ENCODE data around the gene RNF222.
A peak's percentile ranks its signal among the peaks of the same experiment; 100 is the strongest.
"Not testable (repeated sequence)": the region's sequence is repeated elsewhere in the genome, so short reads cannot be mapped to it uniquely, and the experiment has no call there.

The RNF222 gene

DNA sequence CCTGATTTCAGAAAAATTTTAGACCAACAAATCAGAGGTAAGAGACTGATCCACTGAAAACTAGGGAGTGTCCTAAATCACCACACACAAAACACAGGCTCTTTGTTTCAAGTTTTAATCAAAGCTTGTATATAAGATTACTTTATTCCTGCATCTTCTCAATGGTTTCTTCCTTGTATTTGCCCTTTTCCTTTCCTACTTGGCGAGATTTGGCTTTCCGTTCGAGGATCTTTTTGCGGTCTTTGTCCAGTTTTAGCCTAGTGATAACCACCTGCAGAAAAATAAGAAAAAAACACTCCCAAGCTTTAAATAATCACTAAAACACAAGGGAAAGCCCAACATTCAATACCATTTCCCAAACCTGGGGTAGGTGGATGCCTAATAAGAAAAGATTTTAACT, 20.2 kb downstream of the RNF222 start:
- DNase-seq = no peak

DNA sequence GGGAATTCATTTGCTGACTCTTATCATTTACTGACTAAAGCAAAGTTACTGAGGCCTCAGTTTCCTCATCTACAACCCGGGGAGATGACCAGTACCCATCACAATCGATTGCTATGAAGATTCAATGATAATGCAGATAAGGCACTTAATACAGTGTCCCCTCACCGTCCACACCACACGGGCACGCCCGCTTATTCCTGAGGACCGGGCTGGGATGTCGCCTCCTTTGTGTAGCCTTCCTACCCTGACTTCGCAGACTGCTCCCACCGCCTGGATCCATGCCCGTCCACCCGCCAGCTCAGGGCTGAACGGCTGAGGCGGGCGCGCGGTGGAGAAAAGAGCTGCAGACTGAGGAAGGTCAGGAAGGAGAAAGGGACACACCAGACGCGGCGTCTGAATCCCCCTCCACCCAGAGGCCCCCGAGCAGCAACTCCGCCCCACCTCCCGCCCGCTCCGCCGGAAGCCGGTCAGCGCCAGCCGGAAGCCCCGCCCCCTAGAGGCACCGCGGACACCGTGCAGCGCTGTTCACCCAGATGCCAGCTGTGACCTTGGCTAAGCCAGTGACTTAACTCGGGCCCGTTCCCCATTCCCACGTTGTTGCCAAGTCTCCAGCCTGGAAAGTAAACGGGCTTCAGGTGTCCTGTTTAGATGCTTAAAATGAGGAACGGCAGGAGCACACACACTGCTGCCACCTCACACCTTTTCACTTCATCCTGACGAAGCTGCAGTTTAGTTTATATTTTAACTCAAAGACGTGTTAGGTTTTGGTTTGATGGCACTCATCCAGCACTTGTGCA, 21.2 kb downstream of the RNF222 start, which contains the start of gene KRABD2:
KRABD2 (minus strand) TSS at position 434 of the 797 bp plus-strand sequence.
- DNase-seq = peak; percentile 73 to 88

DNA sequence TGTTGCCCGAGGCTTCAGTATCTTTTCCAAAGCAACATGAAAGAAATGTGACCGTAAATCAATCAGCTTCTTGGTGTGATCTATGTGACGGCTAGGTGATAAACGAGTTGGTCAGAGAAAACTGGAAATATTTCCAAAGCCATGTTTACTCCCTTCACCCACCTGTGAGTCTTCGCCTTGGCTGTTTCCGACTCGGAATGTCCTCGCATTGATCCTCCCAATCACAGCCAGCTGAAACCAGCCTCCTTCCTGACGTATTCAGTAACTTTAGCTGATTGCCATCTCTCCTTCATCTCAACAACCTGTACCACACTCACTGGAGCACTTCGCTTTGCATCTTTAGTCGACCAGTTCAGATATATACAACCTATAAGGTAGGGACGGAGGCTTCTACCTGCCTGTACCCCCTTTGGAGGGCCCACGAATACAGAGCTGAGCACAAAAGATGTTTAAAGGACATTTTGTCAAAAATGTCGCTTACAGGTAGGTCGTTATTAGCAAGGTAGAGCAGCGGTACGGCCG, 21.8 kb downstream of the RNF222 start:
- DNase-seq = no peak

DNA sequence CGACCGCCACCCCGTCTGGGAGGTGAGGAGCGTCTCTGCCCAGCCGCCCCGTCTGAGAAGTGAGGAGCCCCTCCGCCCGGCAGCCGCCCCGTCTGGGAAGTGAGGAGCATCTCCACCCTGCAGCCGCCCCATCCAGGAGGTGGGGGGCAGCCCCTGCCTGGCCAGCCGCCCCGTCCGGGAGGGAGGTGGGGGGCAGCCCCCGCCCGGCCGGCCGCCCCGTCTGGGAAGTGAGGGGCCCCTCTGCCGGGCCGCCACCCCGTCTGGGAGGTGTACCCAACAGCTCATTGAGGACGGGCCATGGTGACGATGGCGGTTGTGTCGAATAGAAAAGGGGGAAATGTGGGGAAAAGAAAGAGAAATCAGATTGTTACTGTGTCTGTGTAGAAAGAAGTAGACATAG, 23.8 kb downstream of the RNF222 start:
- not testable (repeated sequence) for DNase-seq

DNA sequence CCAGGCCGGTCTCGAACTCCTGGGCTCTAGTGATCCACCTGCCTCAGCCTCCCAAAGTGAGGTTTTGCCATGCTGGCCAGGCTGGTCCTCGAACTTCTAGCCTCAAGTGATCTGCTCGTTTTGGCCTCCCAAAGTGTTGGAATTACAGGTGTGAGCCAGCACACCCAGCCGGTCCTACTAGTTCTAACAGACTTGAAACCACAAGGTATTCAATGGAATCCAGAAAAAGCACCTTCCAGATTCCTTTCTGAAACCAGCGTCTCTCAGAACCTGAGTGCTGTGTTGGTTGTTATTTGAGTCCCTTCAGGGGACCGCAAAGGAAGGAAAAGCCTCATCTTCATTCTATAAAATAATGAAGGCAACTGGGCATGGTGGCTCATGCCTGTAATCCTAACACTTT, 25.2 kb downstream of the RNF222 start:
- DNase-seq = no peak

DNA sequence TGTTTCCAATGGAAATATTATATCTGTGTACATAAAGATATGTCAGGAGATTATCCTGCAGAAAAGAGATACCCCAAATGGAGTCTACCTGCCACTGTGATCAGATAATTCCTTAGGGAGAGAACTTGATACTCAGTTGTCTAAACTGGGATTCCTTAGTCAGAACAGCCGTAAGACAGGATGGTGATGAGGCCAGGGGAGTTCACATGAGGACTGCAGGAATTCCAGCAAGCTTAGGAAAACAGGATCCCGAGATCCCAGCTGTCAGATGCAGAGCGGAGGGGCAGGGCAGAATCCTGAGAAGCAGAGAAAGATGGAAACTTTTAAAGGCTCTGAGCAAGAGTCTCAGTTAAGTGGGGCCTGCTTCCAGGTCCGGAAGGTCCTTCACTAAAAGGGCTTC, 25.8 kb downstream of the RNF222 start:
- DNase-seq = no peak

DNA sequence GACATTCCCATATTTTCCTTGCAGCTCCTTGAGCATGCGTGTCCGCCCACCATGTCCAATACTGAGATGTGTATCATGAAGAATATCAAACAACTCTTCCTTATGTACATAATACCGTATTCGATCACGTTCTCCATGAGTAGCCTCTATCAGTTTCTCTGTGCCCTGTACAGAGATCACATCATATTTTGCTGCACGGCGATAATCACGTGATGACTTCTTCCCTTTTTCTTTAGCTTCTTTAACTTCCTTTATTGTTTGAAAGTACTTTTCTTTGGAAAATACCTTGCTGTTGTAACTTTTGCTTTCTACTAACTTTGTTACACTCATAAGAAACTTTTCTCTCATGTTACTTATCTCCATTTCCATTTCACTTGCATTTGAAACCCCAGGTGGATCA, 27.7 kb downstream of the RNF222 start:
- DNase-seq = no peak

DNA sequence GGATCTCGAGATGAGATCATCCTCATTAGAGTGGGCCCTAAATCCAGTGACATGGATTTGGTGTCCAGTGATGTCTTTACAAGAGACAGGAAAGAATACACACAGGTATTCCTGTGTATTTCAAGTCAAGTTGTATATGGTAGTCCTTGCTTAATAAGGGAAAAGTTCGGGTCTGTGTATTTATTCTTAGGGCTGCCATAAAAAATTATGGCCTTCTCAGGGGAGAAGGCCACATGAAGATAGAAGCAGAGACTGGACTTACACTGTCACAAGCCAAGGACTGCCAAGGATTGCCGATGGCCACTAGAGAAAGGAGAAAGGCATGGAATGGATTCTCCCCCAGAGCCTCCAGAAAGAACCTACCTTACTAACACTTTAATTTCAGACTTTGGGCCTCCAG, 29.4 kb downstream of the RNF222 start:
- DNase-seq = no peak

DNA sequence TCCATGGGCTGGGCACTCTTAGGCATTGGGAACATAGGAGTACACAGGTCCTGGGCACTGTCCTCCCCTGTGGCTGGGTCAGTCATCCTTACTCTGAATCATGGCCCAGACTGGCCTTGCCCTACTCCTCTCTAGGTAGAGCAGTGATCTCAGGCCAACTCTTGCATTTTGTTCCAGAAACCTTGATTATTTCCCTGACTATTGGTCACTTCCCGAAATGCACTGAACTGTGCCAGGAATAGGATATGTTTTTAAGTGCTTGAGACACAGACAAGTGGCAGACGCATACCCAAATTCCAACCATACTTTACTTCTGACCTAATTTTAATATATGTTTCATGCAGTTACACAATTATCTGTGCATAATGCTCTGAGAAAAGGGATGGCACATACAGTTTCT, 31.4 kb downstream of the RNF222 start:
- DNase-seq = peak in 1 of 2 experiments; percentile 14

DNA sequence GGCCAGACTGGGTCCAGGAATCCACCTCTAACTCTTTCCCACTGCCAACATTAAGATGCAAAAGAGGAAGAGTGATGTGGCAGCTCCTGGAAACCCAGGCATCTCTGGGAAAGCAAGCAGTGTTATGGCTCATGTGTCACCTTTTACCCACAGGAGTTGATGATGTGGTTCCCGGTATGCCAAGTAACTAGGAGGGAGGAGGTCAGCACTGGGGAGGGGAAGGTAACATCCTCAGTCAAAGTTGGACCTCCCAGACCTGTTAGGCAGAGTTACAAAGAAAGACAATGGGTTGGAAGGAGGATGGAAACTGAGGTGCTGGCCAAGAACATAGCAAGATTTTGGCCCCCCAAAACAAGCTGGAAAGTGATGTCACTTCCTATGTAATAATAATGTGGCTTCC, 32.5 kb downstream of the RNF222 start:
- DNase-seq = no peak

DNA sequence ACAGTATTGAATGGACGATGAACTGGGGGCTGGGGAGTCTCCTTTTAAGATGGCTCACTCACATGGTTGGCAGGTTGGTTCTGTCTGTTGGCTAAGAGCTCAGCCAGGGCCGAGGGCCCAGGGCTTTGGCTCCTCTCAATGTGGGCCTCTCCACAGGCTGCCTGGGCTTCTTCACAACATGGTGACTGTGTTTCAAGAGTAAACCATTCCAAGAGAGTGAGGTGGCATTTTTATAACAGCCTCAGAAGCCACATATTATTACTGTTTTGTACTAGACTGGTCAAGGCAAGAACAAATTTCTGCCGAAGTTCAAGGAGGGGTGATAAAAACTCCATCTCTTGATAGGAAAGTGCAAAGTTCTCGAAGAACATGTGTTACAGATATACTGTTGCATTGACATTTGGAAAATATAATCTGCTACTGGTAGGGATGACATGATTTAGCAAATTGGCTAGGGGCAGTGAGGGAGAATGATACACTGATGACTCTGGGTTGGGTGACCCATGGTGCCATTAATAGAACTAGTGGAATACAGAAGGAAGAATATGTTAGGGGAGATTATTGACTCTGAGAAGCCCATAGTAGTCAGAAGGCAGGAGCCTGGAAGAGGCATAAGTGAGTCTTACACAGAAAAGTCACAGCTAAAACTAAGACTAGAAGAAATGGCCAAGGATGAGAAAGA, 34.8 kb downstream of the RNF222 start:
- DNase-seq = no peak

DNA sequence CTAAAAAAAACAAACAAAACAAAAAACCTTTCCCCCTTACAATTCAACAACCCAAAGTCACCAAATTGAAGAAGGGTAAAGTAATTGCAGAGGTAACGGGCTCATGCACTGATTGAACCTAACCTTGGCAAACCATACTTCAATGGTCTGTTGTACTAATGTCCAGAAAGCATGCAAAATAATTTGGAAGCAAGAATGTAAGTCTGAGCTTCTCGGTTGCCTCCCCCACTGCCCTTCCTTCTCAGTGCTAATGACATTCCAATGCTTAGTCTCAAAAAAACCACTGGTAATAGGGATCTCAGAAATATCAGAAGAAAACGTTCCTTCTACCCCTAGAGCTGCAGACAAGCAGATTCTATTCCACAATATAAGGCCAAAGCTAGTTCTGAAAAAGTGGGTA, 36.9 kb downstream of the RNF222 start:
- DNase-seq = no peak

DNA sequence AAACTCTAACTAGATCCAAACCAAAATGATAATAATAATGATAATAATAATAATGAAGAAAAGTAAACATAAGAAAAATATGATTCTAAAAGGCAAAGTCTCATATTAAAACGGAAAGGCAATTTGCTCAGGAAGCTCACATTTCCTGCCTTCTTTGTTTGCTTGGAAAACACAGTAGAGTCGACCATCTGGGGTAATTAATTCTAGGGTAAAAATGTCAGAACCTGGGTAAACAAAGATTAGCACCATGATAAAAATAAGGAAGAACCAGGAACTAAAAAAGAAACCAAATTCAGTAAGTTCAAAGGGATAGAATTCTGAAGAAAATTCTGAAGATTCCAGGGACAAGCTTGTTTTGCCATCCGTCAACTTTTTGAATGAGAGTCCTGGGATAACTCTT, 37.4 kb downstream of the RNF222 start:
- DNase-seq = no peak

DNA sequence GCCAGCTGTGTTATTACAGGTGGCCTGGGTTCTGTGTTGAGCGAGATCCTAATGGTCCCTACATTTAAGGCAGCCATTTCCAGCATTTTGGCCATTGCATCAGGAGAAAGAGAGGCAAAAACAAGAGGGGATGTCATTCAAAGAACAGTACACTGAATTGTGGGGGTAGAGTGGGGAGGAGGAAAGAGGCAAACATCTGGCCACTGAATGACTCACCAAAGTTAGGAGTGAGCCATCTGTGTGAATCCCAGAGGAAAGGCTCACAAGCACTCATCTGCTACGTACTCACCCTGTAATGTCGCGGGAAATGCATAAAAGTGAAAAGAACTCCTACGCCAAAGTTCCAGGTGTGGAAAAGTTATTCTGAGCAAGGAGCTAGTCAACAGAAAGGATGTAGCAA, 37.9 kb downstream of the RNF222 start:
- DNase-seq = no peak

DNA sequence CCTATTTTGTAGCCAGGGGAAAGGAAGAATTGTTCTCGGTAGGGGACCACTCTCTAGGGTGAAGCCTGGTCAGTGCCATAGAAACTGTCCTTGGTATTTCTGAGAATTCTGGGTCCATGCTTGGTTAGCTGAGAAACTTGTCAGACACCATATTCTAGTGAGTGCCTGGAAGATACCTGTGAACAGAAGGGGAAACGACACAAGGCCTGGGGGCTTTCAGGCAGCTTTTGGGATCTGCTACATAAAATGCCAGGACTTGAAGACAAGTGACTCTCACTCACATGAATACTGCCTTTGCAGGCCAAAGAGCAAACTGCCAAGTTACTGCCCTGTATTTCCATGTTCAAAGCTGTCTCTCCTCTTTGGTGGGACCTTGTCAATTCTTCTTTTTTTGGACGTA, 39.7 kb downstream of the RNF222 start:
- DNase-seq = no peak

DNA sequence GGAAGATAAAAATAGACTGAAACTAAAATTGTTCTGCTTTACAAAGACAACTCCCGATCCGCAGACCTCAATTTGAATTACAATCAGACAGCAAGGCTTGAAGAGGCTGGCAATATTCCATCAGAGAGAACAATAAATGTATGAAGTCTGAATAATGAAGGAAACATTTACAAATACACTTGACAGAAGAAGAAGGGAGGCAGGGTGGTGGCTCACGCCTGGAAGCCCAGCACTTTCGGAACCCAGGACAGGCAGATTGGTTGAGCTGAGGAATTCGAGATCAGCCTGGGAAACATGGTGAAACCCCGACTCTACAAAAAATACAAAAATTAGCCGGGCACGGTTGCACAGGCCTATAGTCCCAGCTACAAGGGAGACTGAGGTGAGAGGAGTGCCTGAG, 43.4 kb downstream of the RNF222 start:
- no peak for DNase-seq

DNA sequence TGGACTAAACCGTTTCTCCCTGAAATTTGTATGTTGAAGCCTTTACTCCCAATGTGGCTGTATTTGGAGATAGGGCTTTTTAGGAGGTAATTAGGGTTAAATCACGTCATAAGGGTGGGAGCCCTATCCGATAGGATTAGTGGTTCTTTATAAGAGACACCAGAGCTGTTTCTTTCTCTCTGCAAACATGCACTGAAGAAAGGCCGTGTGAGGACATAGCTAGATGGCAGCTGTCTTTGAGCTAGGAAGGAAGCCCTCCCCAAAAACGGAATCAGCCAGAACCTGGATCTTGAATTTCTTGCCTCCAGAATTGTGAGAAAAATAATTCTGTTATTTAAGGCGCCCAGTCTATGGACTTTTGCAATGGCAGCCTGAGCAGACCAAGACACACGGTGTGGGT, 43.9 kb downstream of the RNF222 start:
- DNase-seq = no peak

DNA sequence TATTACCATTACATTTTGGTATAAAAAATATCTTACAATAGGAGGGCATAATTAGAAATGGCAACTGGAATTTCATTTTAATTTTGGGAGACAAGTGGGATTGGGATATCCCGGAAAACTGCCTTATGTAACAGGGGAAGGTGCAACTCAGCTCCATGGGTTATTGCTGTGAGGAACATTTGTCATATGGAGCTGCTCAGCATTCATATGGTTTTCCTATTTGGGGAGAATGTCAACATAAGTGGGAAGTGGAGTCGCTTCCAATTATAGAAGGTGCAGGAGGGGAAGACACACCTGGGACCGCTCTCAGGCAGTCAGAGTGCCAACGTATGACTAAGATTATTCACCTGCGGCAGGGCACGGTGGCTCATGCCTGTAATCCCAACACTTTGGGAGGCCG, 47.3 kb downstream of the RNF222 start:
- DNase-seq = no peak

DNA sequence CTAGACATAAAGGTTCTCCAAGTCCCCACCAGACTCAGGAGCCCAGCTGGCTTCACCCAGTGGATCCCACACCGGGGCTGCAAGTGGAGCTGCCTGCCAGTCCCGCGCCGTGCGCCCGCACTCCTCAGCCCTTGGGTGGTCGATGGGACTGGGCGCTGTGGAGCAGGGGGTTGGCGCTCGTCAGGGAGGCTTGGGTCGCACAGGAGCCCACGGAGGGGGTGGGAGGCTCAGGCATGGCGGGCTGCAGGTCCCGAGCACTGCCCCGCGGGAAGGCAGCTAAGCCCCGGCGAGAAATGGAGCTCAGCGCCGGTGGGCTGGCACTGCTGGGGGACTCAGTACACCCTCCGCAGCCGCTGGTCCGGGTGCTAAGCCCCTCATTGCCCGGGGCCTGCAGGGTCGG, 50.6 kb downstream of the RNF222 start:
- not testable (repeated sequence) for DNase-seq

DNA sequence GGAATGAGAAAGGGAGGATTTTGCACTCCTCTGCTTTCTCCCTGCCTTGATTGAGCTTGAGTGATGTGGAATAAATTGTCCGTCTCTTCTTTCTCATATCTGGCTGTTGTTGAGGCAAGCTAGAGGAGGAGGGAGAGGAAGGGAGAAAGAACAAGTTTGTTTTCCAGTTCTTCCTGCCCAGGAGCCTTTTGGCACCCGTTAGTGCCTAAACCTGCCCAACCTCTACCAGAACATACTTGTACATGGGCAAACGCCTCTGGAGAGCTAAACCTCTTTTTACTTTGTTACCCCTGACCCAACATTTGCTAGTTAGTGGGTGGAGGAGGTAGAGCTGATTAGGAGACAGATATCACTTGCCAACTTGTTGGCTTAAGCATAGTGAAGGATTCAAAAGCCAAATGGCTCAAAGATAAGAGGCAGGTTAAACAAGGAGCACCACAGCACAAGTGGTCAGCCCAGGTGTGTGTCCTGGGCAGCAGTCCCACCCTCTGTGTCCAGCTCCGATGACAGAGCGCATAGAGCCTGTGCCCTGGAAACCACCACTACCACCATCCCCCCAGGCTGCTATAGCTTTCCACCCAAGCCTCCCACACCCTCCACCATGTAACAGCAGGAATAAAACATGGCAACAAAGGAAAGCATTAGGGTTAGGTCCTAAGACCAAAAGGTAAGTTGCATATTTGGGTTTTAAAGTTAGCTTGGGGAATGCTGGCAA, 51.5 kb downstream of the RNF222 start:
- DNase-seq = no peak

DNA sequence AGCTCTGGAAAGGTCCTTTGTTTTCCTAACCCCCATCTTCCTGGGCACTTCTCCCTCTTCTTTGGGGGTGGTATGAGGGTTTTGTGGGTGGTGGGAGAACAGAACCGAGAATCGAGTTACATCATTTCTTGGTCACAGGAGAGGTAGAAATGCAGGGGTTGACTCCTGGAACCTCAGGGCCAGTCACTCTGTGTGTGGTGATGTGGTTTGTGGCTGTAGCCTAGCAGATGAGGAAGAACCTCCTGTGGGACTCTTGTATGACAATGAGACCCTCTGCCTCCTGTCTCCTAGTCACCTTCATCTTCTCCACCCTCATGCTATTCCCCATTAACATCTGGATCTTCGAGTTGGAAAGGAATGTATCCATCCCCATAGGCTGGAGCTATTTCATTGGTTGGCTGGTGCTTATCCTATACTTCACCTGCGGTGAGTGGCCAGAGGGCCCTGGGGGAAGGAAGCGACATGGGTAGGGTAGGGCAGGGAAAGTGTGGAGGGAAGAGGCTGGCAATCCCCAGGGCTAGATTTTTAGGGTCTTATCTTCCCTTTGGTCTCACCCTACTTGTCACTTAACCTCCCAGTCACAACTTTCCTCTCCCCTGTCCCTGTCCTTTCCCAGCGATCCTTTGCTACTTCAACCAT, 52.5 kb downstream of the RNF222 start:
- no peak for DNase-seq

DNA sequence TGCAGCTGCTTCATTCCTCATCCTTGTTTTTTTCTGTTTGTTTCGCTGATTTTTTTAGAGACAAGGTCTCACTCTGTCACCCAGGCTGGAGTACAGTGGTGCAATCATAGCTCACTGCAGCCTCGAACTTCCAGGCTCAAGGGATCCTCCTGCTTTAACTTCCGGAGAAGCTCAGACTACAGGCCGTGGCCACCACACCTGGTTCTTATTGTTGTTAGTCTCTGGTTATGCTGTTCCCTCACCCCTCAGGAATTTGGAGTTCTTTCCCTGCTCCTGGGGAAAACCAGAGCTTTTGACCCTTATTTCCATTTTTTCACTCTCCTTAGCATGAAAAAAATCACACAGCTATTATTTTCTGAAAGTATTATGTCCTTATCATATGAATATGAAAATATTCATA, 56.2 kb downstream of the RNF222 start:
- no peak for DNase-seq

Measured in SW 1271 (cell line).